ENCODE data around the gene IKZF2. TPM values are rescaled to one million over a fixed set of nuclear protein-coding genes. Genes with fewer than 3 reads are reported as not detected.

Gene IKZF2
- total and polyA plus RNA-seq, 9 of the 15 experiments (the other 6 are each of a cell fraction or from before 2014, with no cell fraction given): 0.04 to 0.54 (median 0.22) TPM

DNA sequence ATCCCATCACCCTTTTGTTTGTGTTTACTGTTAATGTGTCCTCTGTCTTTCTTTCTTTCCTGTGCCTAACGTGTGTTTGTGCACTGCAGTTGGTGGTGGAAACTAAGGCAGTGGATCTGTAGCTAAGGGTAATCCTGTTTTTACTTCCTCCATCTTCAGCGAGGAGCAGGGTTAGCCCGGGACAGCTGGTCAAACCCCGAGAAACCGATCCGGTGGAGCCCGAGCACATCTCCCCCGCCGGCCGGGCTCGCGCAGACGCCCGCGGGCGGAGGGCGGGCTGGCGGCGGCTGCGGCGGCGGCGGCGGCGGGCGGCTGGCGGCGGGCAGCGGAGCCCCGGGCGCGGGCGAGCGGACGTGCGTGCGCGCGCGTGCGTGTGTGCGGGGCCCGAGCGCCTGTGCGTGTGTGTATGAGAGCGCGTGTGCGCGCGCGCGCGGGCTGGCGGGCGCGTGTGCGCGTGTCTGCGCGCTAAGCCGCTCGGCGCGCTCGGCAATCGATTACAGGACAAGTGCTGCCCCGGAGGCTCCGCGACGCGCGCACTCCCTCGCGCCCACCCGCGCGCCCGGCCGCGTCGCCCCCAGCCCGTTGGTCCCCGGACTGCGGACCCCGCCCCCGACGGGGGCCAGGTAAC lies at the start of gene IKZF2 (continued):
- TF ChIP-seq, protein P1, sequence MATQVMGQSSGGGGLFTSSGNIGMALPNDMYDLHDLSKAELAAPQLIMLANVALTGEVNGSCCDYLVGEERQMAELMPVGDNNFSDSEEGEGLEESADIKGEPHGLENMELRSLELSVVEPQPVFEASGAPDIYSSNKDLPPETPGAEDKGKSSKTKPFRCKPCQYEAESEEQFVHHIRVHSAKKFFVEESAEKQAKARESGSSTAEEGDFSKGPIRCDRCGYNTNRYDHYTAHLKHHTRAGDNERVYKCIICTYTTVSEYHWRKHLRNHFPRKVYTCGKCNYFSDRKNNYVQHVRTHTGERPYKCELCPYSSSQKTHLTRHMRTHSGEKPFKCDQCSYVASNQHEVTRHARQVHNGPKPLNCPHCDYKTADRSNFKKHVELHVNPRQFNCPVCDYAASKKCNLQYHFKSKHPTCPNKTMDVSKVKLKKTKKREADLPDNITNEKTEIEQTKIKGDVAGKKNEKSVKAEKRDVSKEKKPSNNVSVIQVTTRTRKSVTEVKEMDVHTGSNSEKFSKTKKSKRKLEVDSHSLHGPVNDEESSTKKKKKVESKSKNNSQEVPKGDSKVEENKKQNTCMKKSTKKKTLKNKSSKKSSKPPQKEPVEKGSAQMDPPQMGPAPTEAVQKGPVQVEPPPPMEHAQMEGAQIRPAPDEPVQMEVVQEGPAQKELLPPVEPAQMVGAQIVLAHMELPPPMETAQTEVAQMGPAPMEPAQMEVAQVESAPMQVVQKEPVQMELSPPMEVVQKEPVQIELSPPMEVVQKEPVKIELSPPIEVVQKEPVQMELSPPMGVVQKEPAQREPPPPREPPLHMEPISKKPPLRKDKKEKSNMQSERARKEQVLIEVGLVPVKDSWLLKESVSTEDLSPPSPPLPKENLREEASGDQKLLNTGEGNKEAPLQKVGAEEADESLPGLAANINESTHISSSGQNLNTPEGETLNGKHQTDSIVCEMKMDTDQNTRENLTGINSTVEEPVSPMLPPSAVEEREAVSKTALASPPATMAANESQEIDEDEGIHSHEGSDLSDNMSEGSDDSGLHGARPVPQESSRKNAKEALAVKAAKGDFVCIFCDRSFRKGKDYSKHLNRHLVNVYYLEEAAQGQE (IDR thresholded peaks at IDR 0.05; ENCODE audit: borderline replicate concordance): peak; percentile 55; the same call in 1 of the 2 replicates
- TF ChIP-seq, protein P1 (CRISPR knock-in tag; IDR thresholded peaks at IDR 0.05; ENCODE audit: low read depth): no peak
- 0 out of 2 replicates have a peak, but pooled peaks have one; percentile 11 for TF ChIP-seq RB1 (IDR thresholded peaks at IDR 0.05; ENCODE audit: low read depth)
- TF ChIP-seq, protein P2, sequence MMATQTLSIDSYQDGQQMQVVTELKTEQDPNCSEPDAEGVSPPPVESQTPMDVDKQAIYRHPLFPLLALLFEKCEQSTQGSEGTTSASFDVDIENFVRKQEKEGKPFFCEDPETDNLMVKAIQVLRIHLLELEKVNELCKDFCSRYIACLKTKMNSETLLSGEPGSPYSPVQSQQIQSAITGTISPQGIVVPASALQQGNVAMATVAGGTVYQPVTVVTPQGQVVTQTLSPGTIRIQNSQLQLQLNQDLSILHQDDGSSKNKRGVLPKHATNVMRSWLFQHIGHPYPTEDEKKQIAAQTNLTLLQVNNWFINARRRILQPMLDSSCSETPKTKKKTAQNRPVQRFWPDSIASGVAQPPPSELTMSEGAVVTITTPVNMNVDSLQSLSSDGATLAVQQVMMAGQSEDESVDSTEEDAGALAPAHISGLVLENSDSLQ (IDR thresholded peaks at IDR 0.05): no peak
- peak; percentile 75; the same call in 1 of the 2 replicates for TF ChIP-seq ZNF197 (CRISPR knock-in tag; IDR thresholded peaks at IDR 0.05; ENCODE audit: low read depth)
- no peak for TF ChIP-seq ZNF263 (CRISPR knock-in tag; IDR thresholded peaks at IDR 0.05; ENCODE audit: borderline replicate concordance)
- TF ChIP-seq, protein P3, sequence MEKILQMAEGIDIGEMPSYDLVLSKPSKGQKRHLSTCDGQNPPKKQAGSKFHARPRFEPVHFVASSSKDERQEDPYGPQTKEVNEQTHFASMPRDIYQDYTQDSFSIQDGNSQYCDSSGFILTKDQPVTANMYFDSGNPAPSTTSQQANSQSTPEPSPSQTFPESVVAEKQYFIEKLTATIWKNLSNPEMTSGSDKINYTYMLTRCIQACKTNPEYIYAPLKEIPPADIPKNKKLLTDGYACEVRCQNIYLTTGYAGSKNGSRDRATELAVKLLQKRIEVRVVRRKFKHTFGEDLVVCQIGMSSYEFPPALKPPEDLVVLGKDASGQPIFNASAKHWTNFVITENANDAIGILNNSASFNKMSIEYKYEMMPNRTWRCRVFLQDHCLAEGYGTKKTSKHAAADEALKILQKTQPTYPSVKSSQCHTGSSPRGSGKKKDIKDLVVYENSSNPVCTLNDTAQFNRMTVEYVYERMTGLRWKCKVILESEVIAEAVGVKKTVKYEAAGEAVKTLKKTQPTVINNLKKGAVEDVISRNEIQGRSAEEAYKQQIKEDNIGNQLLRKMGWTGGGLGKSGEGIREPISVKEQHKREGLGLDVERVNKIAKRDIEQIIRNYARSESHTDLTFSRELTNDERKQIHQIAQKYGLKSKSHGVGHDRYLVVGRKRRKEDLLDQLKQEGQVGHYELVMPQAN (IDR thresholded peaks at IDR 0.05; ENCODE audit: borderline replicate concordance): no peak
- TF ChIP-seq ZNF668 (CRISPR knock-in tag; IDR thresholded peaks at IDR 0.05): no peak
- TF ChIP-seq SLC30A9 (CRISPR knock-in tag; IDR thresholded peaks at IDR 0.05): no peak
- TF ChIP-seq ZNF24 (IDR thresholded peaks at IDR 0.05): no peak
- TF ChIP-seq RCOR1 (IDR thresholded peaks at IDR 0.05; ENCODE audit: borderline replicate concordance in 1 of 2, low read depth in 2 of 2, low read length in 2 of 2): no peak
- no peak for TF ChIP-seq KAT7 (CRISPR knock-in tag; IDR thresholded peaks at IDR 0.05; ENCODE audit: borderline replicate concordance)
- TF ChIP-seq ASH1L (IDR thresholded peaks at IDR 0.05; ENCODE audit: borderline replicate concordance, low read depth, partially characterized antibody): no peak
- TF ChIP-seq SOX6 (IDR thresholded peaks at IDR 0.05): no peak
- TF ChIP-seq NR2C1 (IDR thresholded peaks at IDR 0.05): no peak
- no peak for TF ChIP-seq NR2C1 (tag; IDR thresholded peaks at IDR 0.05)
